H54 (cell line): ENCODE data around the gene NOS2.
"Not testable (repeated sequence)": the region's sequence is repeated elsewhere in the genome, so short reads cannot be mapped to it uniquely, and the experiment has no call there.

Experiments
- DNase-seq: peaks from one replicate; pipeline ENCODE4 v3.0.0; 2011; ENCODE audit warnings: low spot score, mixed read lengths; ENCODE audit not compliant: insufficient read length
- FAIRE-seq: peaks from 3 replicates; lab custom pipeline; 2011; peaks lifted over from hg19 to GRCh38; lab: Jason Lieb, UNC
- POLR2A ChIP-seq: IDR thresholded peaks from 2 replicates; pipeline ENCODE4 v1.6.1; 2011; ENCODE audit warnings: low read depth, mild to moderate bottlenecking, low read length

Gene NOS2

GRCh38 chr17:27800522-27800921, at the start of gene NOS2:
Gene NOS2, minus strand, starts transcription at chr17:27800529. Its CDS starts 1,720 bp downstream, at chr17:27798809.
- no peak for TF ChIP-seq POLR2A
- no peak for DNase-seq
- FAIRE-seq: no peak

GRCh38 chr17:27849474-27850185, 49.3 kb upstream of the NOS2 start:
- FAIRE-seq (no peak), DNase-seq (no peak)
- TF ChIP-seq POLR2A: no peak

- TF ChIP-seq POLR2A: no peak
- no peak for DNase-seq
- FAIRE-seq: no peak
Observed at GRCh38 chr17:27848931-27849330, 48.6 kb upstream of the NOS2 start.

- FAIRE-seq, DNase-seq: not testable (repeated sequence)
Observed at GRCh38 chr17:27846808-27847307, 46.5 kb upstream of the NOS2 start.

GRCh38 chr17:27846042-27846655, 45.8 kb upstream of the NOS2 start:
- FAIRE-seq: no peak
- no peak for DNase-seq
- no peak for TF ChIP-seq POLR2A

GRCh38 chr17:27845264-27846041, 45.1 kb upstream of the NOS2 start:
- FAIRE-seq (no peak), DNase-seq (no peak)
- TF ChIP-seq POLR2A: no peak

- no peak for DNase-seq
- FAIRE-seq: no peak
- TF ChIP-seq POLR2A: no peak
Observed at GRCh38 chr17:27840688-27841087, 40.4 kb upstream of the NOS2 start.

GRCh38 chr17:27840406-27840678, 40.0 kb upstream of the NOS2 start:
- FAIRE-seq, DNase-seq: not testable (repeated sequence)

GRCh38 chr17:27839571-27840405, 39.5 kb upstream of the NOS2 start:
- FAIRE-seq: not testable (repeated sequence)

GRCh38 chr17:27838607-27839006, 38.3 kb upstream of the NOS2 start:
- DNase-seq: not testable (repeated sequence)

More at GRCh38 chr17:27839571-27840405, 39.5 kb upstream of the NOS2 start:
- not testable (repeated sequence) for DNase-seq

GRCh38 chr17:27837769-27838168, 37.4 kb upstream of the NOS2 start:
- not testable (repeated sequence) for DNase-seq, FAIRE-seq

More at GRCh38 chr17:27838607-27839006, 38.3 kb upstream of the NOS2 start:
- FAIRE-seq: not testable (repeated sequence)

GRCh38 chr17:27836651-27837050, 36.3 kb upstream of the NOS2 start:
- DNase-seq: no peak
- no peak for TF ChIP-seq POLR2A
- no peak for FAIRE-seq

- TF ChIP-seq POLR2A: no peak
Observed at GRCh38 chr17:27834571-27834970, 34.2 kb upstream of the NOS2 start.

GRCh38 chr17:27832831-27833230, 32.5 kb upstream of the NOS2 start:
- TF ChIP-seq POLR2A: no peak

More at GRCh38 chr17:27834571-27834970, 34.2 kb upstream of the NOS2 start:
- no peak for FAIRE-seq
- DNase-seq: no peak

GRCh38 chr17:27829888-27830287, 29.6 kb upstream of the NOS2 start:
- FAIRE-seq, DNase-seq: not testable (repeated sequence)

More at GRCh38 chr17:27832831-27833230, 32.5 kb upstream of the NOS2 start:
- DNase-seq (no peak), FAIRE-seq (no peak)

GRCh38 chr17:27829143-27829711, 28.9 kb upstream of the NOS2 start:
- not testable (repeated sequence) for DNase-seq, FAIRE-seq
